GM21381 (cell line): ENCODE measurements around the gene ATF5.
"Not testable (repeated sequence)": the region's sequence is repeated elsewhere in the genome, so short reads cannot be mapped to it uniquely, and the experiment has no call there.

ENCODE experiments used
- ATAC-seq: cut with Tn5 transposase; IDR thresholded peaks from one replicate; pipeline ENCODE4 v1.9.1; 2021; ENCODE audit warnings: mild to moderate bottlenecking, moderate library complexity; ENCODE audit not compliant: unreplicated experiment

The ATF5 gene

GRCh38 chr19:49940482-49940791, 11.4 kb downstream of the ATF5 start:
- no peak for ATAC-seq

DNA sequence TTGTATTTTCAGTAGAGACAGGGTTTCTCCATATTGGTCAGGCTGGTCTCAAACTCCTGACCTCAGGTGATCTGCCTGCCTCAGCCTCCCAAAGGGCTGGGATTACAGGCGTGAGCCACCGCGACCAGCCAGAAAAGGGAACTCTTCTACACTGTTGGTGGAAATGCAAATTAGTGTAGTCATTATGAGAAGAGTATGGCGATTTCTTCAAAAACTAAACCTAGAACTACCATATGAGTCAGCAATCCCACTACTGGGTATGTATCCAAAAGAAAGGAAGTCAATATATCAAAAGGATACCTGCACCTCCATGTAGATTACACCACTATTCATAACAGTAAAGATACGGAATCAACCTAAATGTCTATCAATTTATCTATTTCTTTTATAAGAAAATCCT, 15.6 kb downstream of the ATF5 start:
- ATAC-seq = not testable (repeated sequence)

DNA sequence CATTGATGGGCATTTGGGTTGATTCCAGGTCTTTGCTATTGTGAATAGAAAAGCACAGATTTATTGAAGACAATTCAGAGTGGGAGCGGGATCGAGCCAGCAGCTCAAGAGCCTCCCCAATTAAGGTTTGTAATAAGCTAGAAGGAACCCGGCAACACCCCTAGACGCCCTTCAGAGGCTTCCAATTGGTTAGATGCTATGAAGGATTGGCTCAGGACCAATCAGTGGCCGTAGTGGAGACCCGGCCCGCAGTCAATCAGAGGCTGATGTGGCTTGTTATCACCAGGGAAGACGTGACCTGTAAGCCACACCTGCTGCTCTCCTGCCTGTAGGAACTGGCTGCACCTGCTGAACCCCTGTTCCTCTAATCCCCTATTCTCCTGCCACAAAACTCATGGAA, 17.4 kb downstream of the ATF5 start:
- no peak for ATAC-seq

DNA sequence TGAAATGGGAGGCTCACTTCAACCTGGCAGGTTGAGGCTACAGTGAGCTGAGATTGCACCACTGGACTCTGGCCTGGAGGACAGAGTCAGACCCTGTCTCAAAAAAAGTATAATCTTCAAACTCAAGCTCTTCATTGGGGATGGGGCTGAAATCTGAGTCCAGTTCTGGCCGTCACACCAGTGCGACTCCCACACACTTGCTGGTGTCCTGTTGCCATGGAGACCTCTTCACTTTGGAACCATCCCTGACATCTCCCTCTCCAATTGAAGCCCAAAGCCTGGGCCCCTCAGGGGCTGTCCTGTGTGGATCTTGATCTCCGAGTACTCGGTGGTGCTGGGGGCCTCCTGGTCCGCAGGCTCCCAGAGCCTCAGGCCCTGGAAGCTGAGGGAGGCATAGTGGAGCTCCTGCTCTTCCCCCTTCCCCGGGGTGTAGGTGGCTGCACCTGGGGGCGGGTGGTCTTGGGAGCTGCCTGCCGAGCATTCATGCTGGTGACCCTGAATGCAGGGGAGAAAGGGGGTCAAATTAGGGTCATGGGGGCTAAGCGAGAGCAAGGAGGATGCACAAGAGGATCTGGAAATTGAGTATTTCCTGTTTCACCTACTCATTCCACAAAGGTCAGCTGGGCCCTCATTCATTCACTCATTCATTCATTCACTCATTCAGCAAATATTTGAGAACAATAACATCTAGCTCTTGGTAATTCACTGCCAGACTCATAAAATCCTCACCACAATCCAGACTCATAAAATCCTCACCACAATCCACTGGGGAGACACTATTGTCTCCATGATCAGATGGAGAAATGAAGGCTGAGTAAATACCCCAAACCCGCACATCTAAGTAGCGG, 21.0 kb downstream of the ATF5 start:
- no peak for ATAC-seq

DNA sequence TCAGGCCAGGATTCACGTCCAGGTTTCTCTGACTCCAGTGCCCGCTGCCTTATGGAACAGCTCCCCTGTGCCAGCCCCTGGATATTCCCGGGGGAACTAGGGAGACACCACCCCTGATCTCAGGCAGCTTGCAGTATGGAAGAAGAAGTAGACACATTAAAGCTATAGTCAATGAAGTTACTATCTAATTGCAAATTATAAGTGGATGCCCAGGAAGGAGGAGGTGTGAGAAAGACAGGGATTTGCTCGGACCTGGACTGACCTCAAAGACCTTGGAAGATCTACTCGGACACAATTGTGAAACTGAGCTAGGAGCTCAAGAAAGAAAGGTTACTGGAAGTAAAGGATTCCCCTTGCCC, 21.6 kb downstream of the ATF5 start:
- no peak for ATAC-seq

DNA sequence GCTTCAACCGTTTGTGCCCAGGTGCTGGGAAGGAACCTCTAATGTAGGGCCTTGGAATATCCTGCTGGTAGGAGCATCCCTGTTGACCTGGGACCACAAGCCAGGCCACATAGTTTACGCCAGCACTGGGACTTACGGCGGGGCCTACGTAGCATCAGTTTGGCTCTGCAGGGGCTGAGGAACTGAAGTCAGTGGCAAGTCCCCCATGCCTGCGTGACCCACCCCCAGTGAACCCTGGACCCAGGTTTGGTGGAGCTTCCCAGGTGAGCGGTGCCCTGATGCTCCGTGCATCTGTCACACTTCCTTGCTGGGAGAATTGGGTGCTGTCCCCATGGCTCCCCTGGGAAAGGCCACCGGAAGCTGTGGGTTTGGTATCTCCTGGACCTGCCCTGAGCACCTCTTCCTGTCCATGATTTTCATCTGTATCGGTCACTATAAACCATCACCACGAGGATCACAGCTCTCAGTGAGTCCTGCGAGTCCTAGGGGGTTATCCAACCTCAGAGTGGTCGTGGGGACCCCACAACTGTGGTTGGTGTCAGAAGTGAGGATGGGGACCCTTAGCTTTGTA, 22.0 kb downstream of the ATF5 start:
- ATAC-seq = no peak

DNA sequence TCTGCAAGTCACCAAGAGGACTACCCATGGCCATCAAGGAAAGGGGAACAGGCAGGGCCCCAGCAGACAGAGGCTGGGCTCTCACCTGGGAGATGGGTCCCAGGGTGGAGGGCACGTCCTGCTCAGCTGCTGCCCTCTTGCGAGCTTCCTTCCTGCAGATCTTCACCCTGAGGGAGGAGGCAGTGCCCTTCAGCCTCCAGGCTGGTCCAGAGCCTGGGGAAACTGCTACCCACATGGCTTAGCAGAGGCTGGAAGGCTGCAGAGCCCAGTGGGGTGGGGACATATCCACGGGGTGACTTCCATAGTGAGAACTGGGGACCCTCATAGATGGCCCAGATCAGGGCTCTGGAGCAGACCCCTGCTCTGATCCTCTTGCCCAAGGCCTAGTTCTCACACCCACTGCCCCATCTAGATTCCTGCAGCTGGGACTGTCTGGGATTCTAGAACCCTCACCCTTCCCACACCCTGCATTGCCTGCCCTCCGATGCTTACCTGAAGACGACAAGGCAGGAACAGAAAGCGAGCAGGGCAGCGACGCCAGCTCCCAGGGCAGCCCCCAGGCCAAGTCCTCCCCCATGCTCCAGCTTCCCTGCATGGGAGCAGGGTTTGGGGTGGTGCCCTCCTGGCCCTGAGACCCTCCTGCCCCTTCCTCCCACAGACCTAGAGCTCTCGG, 22.9 kb downstream of the ATF5 start:
- ATAC-seq = no peak

- ATAC-seq = no peak
Observed at GRCh38 chr19:49952479-49952836, 23.5 kb downstream of the ATF5 start.

GRCh38 chr19:49952906-49953305, 23.9 kb downstream of the ATF5 start:
- ATAC-seq = no peak

DNA sequence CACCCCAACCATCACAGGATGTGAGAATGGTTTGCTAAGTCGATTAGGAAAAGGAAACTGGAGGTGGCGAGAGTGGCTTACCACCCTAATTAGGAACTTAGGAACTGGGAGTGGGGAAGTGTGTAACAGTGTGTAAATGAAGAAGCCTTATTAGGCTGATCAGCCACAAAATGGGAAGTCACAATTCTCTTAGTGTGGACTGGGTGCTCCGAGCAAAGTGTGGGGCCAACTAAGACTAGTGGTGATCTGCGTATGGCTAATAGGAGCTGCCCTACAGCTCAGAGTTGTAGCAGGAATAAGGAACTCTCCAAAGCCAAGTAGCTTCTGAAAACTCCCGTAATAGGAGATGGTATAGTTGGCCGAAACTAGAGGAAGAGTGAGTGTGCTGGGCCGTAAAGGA, 24.4 kb downstream of the ATF5 start:
- ATAC-seq = no peak

GRCh38 chr19:49954092-49954829, 25.3 kb downstream of the ATF5 start:
- ATAC-seq = no peak

DNA sequence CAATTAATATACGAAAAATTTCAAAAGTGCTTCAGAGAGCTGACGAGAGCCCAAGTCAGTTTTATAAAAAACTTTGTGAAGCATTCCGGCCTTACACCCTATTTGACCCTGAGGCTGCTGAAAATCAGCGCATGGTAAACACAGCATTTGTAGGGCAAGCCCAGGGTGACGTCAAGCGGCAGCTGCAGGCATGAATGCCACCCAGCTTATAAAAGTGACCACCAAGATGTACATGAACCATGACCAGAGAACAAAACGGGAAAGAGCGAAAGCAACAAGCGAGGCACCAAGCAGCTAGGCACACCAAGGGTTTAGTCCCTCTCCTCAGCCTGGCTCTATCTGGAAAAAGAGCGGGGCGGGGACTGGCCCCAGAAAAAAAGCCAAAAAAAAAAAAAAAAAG, 25.9 kb downstream of the ATF5 start:
- no peak for ATAC-seq

- no peak for ATAC-seq
Observed at GRCh38 chr19:49956115-49956495, 27.1 kb downstream of the ATF5 start.

DNA sequence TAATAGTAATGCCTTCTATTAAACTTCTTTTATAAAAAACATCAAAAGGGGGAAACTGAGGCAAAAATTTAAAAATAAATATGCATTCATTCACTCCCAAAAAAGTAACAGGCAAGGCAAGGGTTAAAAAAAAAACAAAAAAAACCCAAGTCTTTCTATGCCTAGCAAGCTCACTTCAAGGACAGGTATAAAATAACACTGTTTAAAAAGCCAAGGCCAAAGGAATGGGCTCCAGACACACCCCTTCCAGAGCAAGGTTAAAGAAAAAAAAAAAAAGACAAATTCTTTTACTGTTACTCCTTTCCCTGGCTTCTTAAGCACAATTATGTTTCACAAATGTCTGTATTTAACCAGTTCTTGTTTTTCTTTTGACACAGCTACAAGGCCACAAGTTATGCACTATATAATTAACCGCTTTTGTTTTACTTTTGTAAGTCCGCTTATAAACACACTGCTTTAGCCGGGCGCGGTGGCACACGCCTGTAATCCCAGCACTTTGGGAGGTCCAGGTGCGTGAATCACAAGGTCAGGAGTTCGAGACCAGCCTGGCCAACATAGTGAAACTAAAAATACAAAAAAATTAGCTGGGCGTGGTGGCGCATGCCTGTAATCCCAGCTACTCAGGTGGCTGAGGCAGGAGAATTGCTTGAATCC, 28.4 kb downstream of the ATF5 start:
- ATAC-seq = no peak

DNA sequence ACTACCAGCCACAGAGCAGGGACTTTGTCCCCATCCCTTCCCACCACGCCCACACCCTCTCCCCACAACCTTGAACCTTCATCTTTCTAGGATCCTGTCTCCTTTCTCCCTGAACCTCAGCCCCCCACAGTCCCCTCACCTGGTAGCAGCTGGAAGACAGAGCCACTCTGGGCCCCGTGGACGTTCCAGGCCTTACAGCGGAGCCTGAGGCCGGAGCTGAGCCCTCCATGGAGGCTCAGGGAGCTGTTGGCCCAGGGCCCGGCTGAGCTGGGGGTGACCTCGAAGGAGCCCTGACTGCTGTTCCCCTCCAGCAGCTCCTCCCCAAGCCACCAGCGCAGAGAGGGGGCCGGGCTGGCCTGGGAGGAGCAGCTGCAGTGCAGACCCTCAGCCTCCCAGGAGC, 29.1 kb downstream of the ATF5 start:
- not testable (repeated sequence) for ATAC-seq

DNA sequence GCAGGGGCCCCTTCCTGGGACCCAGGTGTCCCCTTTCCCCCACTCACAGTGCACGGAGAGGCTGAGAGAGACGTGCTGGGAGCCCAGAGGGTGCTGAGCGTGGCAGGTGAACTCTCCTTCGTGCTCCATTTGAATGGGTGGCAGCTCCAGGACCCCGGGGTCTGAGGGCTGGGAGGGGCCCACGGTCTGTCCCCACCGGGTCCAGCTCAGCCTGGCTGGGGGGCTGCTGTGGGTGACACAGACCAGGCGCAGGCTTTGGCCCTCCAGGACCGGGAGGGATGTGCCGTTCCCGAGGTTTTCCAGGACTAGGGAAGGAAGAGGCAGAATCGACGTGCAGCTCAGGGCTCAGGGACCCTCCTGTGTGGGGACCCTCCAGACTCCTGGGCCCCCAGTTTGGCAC, 29.6 kb downstream of the ATF5 start:
- ATAC-seq = not testable (repeated sequence)

- not testable (repeated sequence) for ATAC-seq
Observed at GRCh38 chr19:49959892-49960291, 30.9 kb downstream of the ATF5 start.

DNA sequence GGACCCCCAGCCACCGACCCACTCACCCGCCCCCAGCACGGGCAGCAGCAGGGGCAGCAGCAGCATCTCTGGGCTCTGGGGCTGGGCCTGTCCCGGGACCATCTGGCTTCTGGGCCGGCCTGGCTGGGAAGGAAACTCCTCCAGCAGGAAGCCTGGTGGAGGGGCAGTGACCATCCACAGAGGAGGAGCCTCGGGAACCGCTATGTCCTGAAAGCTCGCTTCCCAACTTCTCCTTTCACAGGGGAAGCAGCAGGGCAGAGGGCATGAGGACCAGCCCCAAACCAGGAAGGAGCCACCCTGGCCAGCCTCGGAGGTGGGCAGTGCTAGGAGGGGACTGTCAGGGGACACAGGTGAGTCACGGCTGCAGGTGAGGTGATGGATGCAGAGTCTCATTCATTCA, 32.0 kb downstream of the ATF5 start, which contains the start of gene SIGLEC11:
Gene SIGLEC11 (minus strand): TSS at position 193 of the 400 bp plus-strand sequence. CDS start 91 bp downstream, at position 102.
- not testable (repeated sequence) for ATAC-seq

DNA sequence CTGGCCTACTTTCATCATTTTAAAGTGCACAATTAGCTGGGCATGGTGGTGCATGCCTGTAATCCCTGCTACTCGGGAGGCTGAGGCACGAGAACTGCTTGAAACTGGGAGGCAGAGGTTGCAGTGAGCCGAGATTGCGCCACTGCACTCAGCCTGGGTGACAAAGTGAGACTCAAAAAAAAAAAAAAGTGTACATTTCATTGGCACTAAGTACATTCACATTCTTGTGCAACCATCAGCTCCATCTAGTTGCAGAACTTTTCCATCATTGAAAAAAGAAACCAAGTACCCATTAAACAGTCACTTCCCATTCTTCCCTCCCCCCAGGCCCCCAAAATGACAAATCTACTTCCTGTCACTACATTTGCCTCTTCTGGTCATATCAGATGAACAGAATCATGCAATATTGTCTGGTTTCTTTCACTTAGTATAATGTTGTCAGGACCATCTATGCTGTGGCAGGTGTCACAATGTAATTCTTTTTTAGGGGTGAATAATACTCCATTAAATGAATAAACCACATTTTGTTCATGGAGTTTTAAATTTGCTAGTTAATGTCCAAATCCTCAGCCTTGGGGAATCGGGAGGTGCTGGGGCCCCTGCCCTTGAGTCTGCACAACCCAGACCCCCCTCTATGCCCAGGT, 39.4 kb downstream of the ATF5 start:
- ATAC-seq = no peak

GRCh38 chr19:49969355-49969754, 40.4 kb downstream of the ATF5 start:
- ATAC-seq = not testable (repeated sequence)

GRCh38 chr19:49971991-49972411, 43.0 kb downstream of the ATF5 start:
- ATAC-seq = no peak
